Stomach (tissue), 9 donors: Measurements from ENCODE around the gene SLC27A2. TPM values are rescaled to one million over a fixed set of nuclear protein-coding genes. Genes with fewer than 3 reads are reported as not detected.

ENCODE experiments used
- DNase-seq, 2 donors: peaks; one replicate each; pipeline versions ENCODE4 v3.0.0 to v3.0.0-alpha.2; 2013 to 2019
- H3K27ac ChIP-seq, 5 donors: fragments of 200-600 bp in 4 of 5; sonication (generic) in 4 of 5; one replicate each; pipeline ENCODE4 v1.5.1; 2013 to 2019; ENCODE audit warnings: mild to moderate bottlenecking in 1 of 5, moderate library complexity in 1 of 5
- H3K27me3 ChIP-seq, 3 donors: fragments of 200-600 bp; sonication (generic); one replicate each; pipeline ENCODE4 v1.5.1; 2017 to 2019; ENCODE audit warnings: mixed run types in 1 of 3
- H3K36me3 ChIP-seq, 4 donors: fragments of 200-600 bp; sonication (generic); 1 replicate in 3 of 4; 2 replicates in 1 of 4; pipeline ENCODE4 v1.5.1; 2016 to 2019
- H3K4me1 ChIP-seq, 4 donors: fragments of 200-600 bp; sonication (generic); one replicate each; pipeline ENCODE4 v1.5.1; 2016 to 2019
- H3K4me3 ChIP-seq, 4 donors: fragments of 200-600 bp; sonication (generic) in 3 of 4; one replicate each; pipeline ENCODE4 v1.5.1; 2016 to 2019; ENCODE audit warnings: mild to moderate bottlenecking in 1 of 4
- H3K9me3 ChIP-seq, 4 donors: fragments of 200-600 bp; sonication (generic); one replicate each; pipeline ENCODE4 v1.5.1; 2016 to 2019
- EP300 ChIP-seq: sonication (generic); formaldehyde crosslinking; IDR thresholded peaks from one replicate; pipeline ENCODE4 v1.6.1; 2017; ENCODE audit warnings: antibody characterized with exemption
- POLR2A ChIP-seq, 4 donors: fragments of 450-650 bp; IDR thresholded peaks; one replicate each; pipeline ENCODE4 v1.6.1; 2016; ENCODE audit warnings: antibody characterized with exemption in 4 of 4, control low read depth in 2 of 4, mild to moderate bottlenecking in 1 of 4, moderate library complexity in 1 of 4
- POLR2AphosphoS5 ChIP-seq, 3 donors: sonication (generic); formaldehyde crosslinking; IDR thresholded peaks; one replicate each; pipeline ENCODE4 v1.6.1; 2016; ENCODE audit warnings: antibody characterized with exemption in 3 of 3
- WGBS, 5 donors: extraction: QIAGEN DNeasy Blood & Tissue Kit in 3 of 5; methylation state at CpG; one replicate each; pipeline versions ENCODE4 v1.1.5 to v1.1.7; 2013 to 2018; 5-methylcytosine and 5-hydroxymethylcytosine counted together
- intact Hi-C: fragments of 100-400 bp; cut with DNase I; formaldehyde crosslinking; loops from one replicate; pipeline ENCODE4 v1.15.1; 2023; ENCODE audit warnings: low total_unique reads
- polyA plus RNA-seq, 3 donors: library from polyadenylated mRNA; stranded (reverse); fragments of 200-250 nt; gene quantifications; one replicate each; pipeline ENCODE4 v1.2.3, GENCODE V29; 2013
- total RNA-seq, 5 donors: library from RNA; depleted of rRNA; stranded (reverse); fragments of >200 nt; gene quantifications; one replicate each; pipeline versions ENCODE4 v1.1.0 to v1.2.3, GENCODE V29; 2014 to 2016
- TF ChIP-seq, protein P1 (sequence below), 7 experiments: fragments of 450-650 bp in 4 of 7; fragments of 200-600 bp in 3 of 7; sonication (generic) in 3 of 7; IDR thresholded peaks; one replicate each; pipeline ENCODE4 v1.5.1; 2016 to 2019; ENCODE audit warnings: antibody characterized with exemption in 7 of 7, control low read depth in 2 of 7, mild to moderate bottlenecking in 1 of 7
- donor health status: healthy with polysubstance abuse.
- donor health status: Bipolar disorder and iron deficiency.
- donor health status: healthy.

The SLC27A2 gene
- total and polyA plus RNA-seq, 8 donors, result 0.61 to 53.6 (median 2.3) TPM; not detected in 2

DNA sequence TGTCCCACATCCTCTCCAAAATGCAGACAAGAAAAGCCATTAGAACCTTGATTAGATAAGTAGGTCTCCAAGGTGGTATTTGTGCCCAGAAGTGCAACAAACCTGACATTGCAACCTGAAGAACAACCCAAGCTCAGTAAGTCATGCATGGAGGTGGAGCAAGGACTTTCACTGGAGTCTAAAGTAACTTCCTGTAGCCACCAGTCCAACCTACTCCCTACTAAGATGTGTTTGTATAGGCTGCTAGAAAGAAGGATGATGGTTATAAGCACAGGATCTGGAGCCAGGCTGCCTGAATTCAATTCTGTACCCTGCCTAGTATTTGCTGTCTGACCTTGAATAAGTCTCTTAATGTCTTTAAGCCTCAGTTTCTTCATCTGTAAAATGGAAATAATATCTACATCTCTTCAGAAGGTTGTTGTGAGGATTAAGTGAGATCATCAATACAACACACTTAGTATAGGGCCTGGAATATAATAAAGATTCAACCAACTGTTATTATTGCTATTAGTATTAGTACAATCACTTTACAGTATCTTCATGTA, 51.3 kb downstream of the SLC27A2 start:
- H3K9me3 ChIP-seq, result no peaks in the 10 kb centered on the region
- DNase-seq, result no peak
- TF ChIP-seq POLR2AphosphoS5 (IDR thresholded peaks at IDR 0.05) (no peak), EP300 (no peak), POLR2A (IDR thresholded peaks at IDR 0.05) (no peak)
- TF ChIP-seq, protein P1, sequence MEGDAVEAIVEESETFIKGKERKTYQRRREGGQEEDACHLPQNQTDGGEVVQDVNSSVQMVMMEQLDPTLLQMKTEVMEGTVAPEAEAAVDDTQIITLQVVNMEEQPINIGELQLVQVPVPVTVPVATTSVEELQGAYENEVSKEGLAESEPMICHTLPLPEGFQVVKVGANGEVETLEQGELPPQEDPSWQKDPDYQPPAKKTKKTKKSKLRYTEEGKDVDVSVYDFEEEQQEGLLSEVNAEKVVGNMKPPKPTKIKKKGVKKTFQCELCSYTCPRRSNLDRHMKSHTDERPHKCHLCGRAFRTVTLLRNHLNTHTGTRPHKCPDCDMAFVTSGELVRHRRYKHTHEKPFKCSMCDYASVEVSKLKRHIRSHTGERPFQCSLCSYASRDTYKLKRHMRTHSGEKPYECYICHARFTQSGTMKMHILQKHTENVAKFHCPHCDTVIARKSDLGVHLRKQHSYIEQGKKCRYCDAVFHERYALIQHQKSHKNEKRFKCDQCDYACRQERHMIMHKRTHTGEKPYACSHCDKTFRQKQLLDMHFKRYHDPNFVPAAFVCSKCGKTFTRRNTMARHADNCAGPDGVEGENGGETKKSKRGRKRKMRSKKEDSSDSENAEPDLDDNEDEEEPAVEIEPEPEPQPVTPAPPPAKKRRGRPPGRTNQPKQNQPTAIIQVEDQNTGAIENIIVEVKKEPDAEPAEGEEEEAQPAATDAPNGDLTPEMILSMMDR (IDR thresholded peaks at IDR 0.05), result no peak
- no peak overlapping the region for H3K4me3 ChIP-seq
- intact Hi-C loops, result no loop called here
- H3K27me3 ChIP-seq, result no peaks in the 10 kb centered on the region
- H3K36me3 ChIP-seq, result no peaks in the 10 kb centered on the region
- no peaks in the 10 kb centered on the region for H3K4me1 ChIP-seq
- H3K27ac ChIP-seq, result no peak overlapping the region

DNA sequence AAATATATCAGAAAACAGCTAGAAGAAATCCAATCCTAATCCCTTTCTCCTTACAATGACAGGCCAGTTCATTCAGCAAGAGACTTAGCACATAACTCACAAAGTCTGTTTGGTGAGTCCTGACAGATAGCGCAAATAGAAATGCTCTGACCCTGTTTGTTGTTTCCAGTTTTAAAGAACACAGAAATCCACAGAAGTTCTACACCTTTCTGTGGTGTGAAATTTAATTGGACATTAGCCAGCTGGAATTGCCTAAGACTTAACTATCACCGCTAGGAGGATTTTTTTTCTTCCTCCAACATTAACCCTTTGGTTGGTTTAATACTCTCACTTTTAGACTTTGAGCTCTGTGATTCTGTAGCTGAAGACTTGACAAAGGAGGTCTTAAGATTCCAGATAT, 52.8 kb downstream of the SLC27A2 start:
- WGBS, 5 donors, result 37 to 57% (median 41%) methylated on average over 2 of the region's 2 CpGs
- no peak overlapping the region for H3K27ac ChIP-seq

DNA sequence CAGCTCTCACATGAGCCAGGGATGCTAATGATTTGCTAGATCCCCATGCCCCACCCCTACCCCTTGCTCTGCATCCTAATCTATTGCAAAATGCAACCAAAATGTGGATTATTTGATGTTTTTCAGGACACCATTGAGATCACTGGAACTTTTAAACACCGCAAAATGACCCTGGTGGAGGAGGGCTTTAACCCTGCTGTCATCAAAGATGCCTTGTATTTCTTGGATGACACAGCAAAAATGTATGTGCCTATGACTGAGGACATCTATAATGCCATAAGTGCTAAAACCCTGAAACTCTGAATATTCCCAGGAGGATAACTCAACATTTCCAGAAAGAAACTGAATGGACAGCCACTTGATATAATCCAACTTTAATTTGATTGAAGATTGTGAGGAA, 53.8 kb downstream of the SLC27A2 start:
- WGBS, 5 donors, result 92 to 98% (median 96%) methylated on average over 1 of the region's 1 CpG
- Histone ChIP-seq H3K4me1 (no peaks in the 10 kb centered on the region), H3K27me3 (no peaks in the 10 kb centered on the region), H3K27ac (no peak overlapping the region), H3K36me3 (no peaks in the 10 kb centered on the region), H3K9me3 (no peaks in the 10 kb centered on the region), H3K4me3 (no peak overlapping the region)
- TF ChIP-seq POLR2AphosphoS5 (IDR thresholded peaks at IDR 0.05), result no peak
- no peak for TF ChIP-seq POLR2A (IDR thresholded peaks at IDR 0.05)
- no peak for TF ChIP-seq EP300
- TF ChIP-seq, protein P1 (IDR thresholded peaks at IDR 0.05), result no peak
- intact Hi-C loops, result no loop called here
- no peak for DNase-seq

More for the DNA sequence above, 52.8 kb downstream of the SLC27A2 start:
- Histone ChIP-seq H3K4me1 (no peaks in the 10 kb centered on the region), H3K27me3 (no peaks in the 10 kb centered on the region), H3K9me3 (no peaks in the 10 kb centered on the region), H3K4me3 (no peak overlapping the region), H3K36me3 (no peaks in the 10 kb centered on the region)
- peak in 1 of 2 donors; percentile 17 for DNase-seq
- intact Hi-C loops, result no loop called here
- TF ChIP-seq POLR2AphosphoS5 (IDR thresholded peaks at IDR 0.05) (no peak), POLR2A (IDR thresholded peaks at IDR 0.05) (no peak), EP300 (no peak)
- TF ChIP-seq, protein P1 (IDR thresholded peaks at IDR 0.05), result no peak

DNA sequence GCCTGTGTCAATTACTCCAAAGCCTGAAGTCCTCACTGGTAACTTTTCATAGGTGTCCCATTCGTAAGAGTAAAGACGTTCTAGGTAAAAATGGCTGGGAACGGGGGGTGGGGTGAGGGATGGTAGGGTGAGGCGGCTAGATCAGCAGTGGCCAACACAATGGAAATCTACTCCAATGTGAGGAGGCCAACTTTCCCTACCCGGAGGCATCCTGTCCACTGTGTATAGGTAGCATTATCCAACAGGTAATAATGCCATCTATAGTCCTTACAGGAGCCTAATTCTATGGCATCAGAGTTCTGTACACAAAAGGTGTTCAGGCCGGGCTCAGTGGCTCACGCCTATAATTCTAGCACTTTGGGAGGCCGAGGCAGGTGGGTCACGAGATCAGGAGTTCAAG, 54.4 kb downstream of the SLC27A2 start:
- Histone ChIP-seq H3K27me3 (no peaks in the 10 kb centered on the region), H3K4me3 (no peak overlapping the region), H3K27ac (no peak overlapping the region), H3K4me1 (no peaks in the 10 kb centered on the region), H3K36me3 (no peaks in the 10 kb centered on the region), H3K9me3 (no peaks in the 10 kb centered on the region)
- intact Hi-C loops, result no loop called here
- no peak for TF ChIP-seq POLR2AphosphoS5 (IDR thresholded peaks at IDR 0.05)
- TF ChIP-seq EP300, result no peak
- TF ChIP-seq POLR2A (IDR thresholded peaks at IDR 0.05), result no peak
- TF ChIP-seq, protein P1 (IDR thresholded peaks at IDR 0.05), result no peak
- no peak for DNase-seq
- 90 to 96% (median 93%) methylated on average over 9 of the region's 9 CpGs for WGBS, 5 donors
